K562 (cell line): ENCODE measurements around the gene BCL3. TPM values are rescaled to one million over a fixed set of nuclear protein-coding genes. Genes with fewer than 3 reads are reported as not detected.

Experiments used
- ASH1L ChIP-seq: fragments of 450-650 bp; IDR thresholded peaks from 2 replicates; pipeline ENCODE4 v1.6.1; 2018; ENCODE audit warnings: borderline replicate concordance, mild to moderate bottlenecking, low read depth; ENCODE audit not compliant: partially characterized antibody
- BRD4 ChIP-seq: fragments of 200-600 bp; sonication (generic); IDR thresholded peaks from 2 replicates; pipeline ENCODE4 v1.6.1; 2017; ENCODE audit warnings: inconsistent platforms
- ETV1 ChIP-seq: fragments of 450-650 bp; conservative IDR thresholded peaks from 2 replicates; pipeline ENCODE4 v1.6.1; 2016; ENCODE audit warnings: missing genetic modification characterization, control low read depth, low read depth, missing compliant biosample characterization
- HDAC3 ChIP-seq: fragments of 450-650 bp; IDR thresholded peaks from 2 replicates; pipeline ENCODE4 v1.6.1; 2018; ENCODE audit warnings: borderline replicate concordance, mild to moderate bottlenecking, moderate library complexity; ENCODE audit not compliant: partially characterized antibody
- NFIC ChIP-seq: fragments of 450-650 bp; IDR thresholded peaks from 2 replicates; pipeline ENCODE4 v1.6.1; 2017; ENCODE audit warnings: mild to moderate bottlenecking, inconsistent platforms
- RAD51 ChIP-seq: fragments of 450-650 bp; IDR thresholded peaks from 2 replicates; pipeline ENCODE4 v1.7.1; 2016; ENCODE audit warnings: low read depth, mild to moderate bottlenecking, borderline replicate concordance
- RB1 ChIP-seq: fragments of 450-650 bp; IDR thresholded peaks from 2 replicates; pipeline ENCODE4 v1.6.1; 2017; ENCODE audit warnings: low read depth, mild to moderate bottlenecking
- TOE1 ChIP-seq, 2 experiments: fragments of 450-650 bp in 1 of 2; sonication (generic) in 1 of 2; formaldehyde crosslinking in 1 of 2; IDR thresholded peaks; 2 replicates each; pipeline versions ENCODE4 v1.7.1 to v1.8.0; 2016 to 2022; ENCODE audit warnings: borderline replicate concordance in 2 of 2, mild to moderate bottlenecking in 2 of 2, antibody characterized with exemption in 1 of 2, inconsistent platforms in 1 of 2, low read depth in 1 of 2, missing genetic modification reagents in 1 of 2, moderate library complexity in 1 of 2
- XRCC3 ChIP-seq: fragments of 450-650 bp; IDR thresholded peaks from 2 replicates; pipeline ENCODE4 v1.6.1; 2017; ENCODE audit warnings: mild to moderate bottlenecking, moderate library complexity
- ZNF12 ChIP-seq: sonication (generic); formaldehyde crosslinking; IDR thresholded peaks from 2 replicates; pipeline ENCODE4 v1.4.0; 2020; ENCODE audit warnings: mild to moderate bottlenecking, missing genetic modification reagents
- polyA plus RNA-seq, 8 experiments: library from polyadenylated mRNA; depleted of rRNA in 4 of 8; stranded (reverse) in 5 of 8; unstranded in 3 of 8; fragments of >200 nt; fragmentation: Nextera tagmentation in 2 of 8; fragmentation: Illumina TruSeq in 1 of 8; extraction: Ambion mirVana in 2 of 8; extraction: Trizol in 1 of 8; gene quantifications; 2 replicates each; pipeline versions ENCODE4 v1.2.1 to v1.2.3, GENCODE V29; 2011 to 2014; ENCODE audit warnings: inconsistent platforms in 1 of 8, missing spikeins in 1 of 8
- total RNA-seq, 7 experiments: library from RNA; depleted of rRNA in 6 of 7; stranded (reverse); fragments of >200 nt in 6 of 7; fragmentation: Illumina TruSeq in 2 of 7; extraction: Trizol in 2 of 7; gene quantifications; 2 replicates each; pipeline versions ENCODE4 v1.2.1 to v1.2.3, GENCODE V29; 2011 to 2021; ENCODE audit warnings: low replicate concordance in 1 of 7
- TF ChIP-seq, protein P1 (sequence below): IDR thresholded peaks from 2 replicates; pipeline ENCODE4 v1.6.1; 2012; ENCODE audit warnings: low read depth, low read length, improper control_type of control experiment, borderline replicate concordance
- TF ChIP-seq, protein P2 (sequence below), 3 experiments: fragments of 200-800 bp in 1 of 3; sonication (Bioruptor generic) in 1 of 3; sonication (generic) in 1 of 3; formaldehyde crosslinking in 1 of 3; IDR thresholded peaks; 2 replicates each; pipeline versions ENCODE4 v1.6.1 to v1.8.0; 2016 to 2022; ENCODE audit warnings: mild to moderate bottlenecking in 2 of 3, missing compliant biosample characterization in 2 of 3, missing genetic modification characterization in 2 of 3, missing genetic modification reagents in 1 of 3
- TF ChIP-seq, protein P3 (sequence below): fragments of 450-650 bp; IDR thresholded peaks from 2 replicates; pipeline ENCODE4 v1.6.1; 2016; ENCODE audit warnings: low read depth, mild to moderate bottlenecking, moderate library complexity
- TF ChIP-seq, protein P4 (sequence below), 2 experiments: fragments of 450-650 bp in 1 of 2; sonication (generic) in 1 of 2; formaldehyde crosslinking in 1 of 2; IDR thresholded peaks in 1 of 2; conservative IDR thresholded peaks in 1 of 2; 2 replicates each; pipeline versions ENCODE4 v1.6.1 to v1.8.1; 2016 to 2023; ENCODE audit warnings: mild to moderate bottlenecking in 2 of 2, moderate library complexity in 2 of 2, inconsistent platforms in 1 of 2, missing genetic modification reagents in 1 of 2
- TF ChIP-seq, protein P5 (sequence below): sonication (generic); formaldehyde crosslinking; IDR thresholded peaks from 2 replicates; pipeline ENCODE4 v1.8.0; 2022; ENCODE audit warnings: mild to moderate bottlenecking, missing genetic modification reagents

BCL3 gene
- total and polyA plus RNA-seq, 9 of the 15 experiments (the other 6 are each of a cell fraction or from before 2014, with no cell fraction given), result 0.03 to 2.4 (median 0.50) TPM; not detected in 1

DNA sequence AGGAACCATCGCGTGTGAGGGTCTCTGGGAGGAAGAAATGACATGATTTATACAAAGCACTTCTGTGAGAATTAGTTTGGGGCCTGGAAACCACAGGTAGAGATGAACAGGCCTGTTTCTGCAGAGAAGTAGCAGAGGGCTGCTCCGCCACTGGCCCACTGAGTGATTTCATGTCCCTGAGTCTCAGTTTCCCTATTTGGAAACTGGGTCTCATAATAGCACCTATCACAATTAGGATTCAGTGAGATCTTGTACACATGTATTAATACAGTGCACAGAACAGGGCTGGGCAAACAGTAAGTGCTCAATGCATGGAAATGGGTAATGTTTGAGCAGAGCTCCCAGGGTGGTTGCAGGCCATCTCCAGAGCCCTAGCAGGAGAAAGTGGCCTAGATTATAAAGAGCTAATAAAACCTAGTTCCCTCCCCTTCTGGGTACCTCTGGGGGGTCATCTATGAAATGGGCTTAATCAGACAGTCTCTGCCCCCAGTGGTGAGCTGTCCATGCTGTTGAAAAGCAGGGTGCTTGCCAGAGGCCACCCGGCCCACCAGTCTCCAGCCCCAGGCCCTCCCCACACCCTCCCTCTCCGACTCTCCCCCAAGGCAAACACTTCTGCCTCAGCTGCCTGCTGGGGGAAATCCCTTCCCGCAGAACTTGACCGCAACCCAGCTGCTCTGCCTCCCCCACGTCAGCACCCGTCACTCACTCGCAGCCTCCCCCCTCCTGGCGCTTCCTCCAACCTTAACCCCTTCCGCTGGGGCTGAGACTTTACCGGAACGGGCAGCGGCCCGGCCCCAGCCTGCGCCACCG is 4.5 kb downstream of the BCL3 start (continued):
- TF ChIP-seq, protein P1, sequence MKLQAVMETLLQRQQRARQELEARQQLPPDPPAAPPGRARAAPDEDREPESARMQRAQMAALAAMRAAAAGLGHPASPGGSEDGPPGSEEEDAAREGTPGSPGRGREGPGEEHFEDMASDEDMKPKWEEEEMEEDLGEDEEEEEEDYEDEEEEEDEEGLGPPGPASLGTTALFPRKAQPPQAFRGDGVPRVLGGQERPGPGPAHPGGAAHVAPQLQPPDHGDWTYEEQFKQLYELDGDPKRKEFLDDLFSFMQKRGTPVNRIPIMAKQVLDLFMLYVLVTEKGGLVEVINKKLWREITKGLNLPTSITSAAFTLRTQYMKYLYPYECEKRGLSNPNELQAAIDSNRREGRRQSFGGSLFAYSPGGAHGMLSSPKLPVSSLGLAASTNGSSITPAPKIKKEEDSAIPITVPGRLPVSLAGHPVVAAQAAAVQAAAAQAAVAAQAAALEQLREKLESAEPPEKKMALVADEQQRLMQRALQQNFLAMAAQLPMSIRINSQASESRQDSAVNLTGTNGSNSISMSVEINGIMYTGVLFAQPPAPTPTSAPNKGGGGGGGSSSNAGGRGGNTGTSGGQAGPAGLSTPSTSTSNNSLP, result no peak
- TF ChIP-seq RAD51 (no peak), BRD4 (no peak), RB1 (peak; percentile 74; the same call in 1 of the 2 replicates), TOE1 (IDR thresholded peaks at IDR 0.05; ENCODE audit: borderline replicate concordance) (peak; percentile 91), TOE1 (CRISPR knock-in tag; IDR thresholded peaks at IDR 0.05; ENCODE audit: borderline replicate concordance, low read depth) (no peak), ASH1L (no peak), XRCC3 (no peak), NFIC (peak; percentile 87), ETV1 (tag) (peak; percentile 97), HDAC3 (peak; percentile 96), ZNF12 (CRISPR knock-in tag) (0 out of 2 replicates have a peak, but pooled peaks have one; percentile 35)
- TF ChIP-seq, protein P2, sequence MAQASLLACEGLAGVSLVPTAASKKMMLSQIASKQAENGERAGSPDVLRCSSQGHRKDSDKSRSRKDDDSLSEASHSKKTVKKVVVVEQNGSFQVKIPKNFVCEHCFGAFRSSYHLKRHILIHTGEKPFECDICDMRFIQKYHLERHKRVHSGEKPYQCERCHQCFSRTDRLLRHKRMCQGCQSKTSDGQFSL (CRISPR knock-in tag; IDR thresholded peaks at IDR 0.05), result peak; percentile 84
- TF ChIP-seq, protein P2 (tag; IDR thresholded peaks at IDR 0.05), result peak in 1 of 2 experiments; percentile 75; a peak in 1 of 4 replicates
- TF ChIP-seq, protein P3, sequence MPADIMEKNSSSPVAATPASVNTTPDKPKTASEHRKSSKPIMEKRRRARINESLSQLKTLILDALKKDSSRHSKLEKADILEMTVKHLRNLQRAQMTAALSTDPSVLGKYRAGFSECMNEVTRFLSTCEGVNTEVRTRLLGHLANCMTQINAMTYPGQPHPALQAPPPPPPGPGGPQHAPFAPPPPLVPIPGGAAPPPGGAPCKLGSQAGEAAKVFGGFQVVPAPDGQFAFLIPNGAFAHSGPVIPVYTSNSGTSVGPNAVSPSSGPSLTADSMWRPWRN, result peak; percentile 89
- TF ChIP-seq, protein P4, sequence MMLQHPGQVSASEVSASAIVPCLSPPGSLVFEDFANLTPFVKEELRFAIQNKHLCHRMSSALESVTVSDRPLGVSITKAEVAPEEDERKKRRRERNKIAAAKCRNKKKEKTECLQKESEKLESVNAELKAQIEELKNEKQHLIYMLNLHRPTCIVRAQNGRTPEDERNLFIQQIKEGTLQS (IDR thresholded peaks at IDR 0.05), result peak; percentile 73
- TF ChIP-seq, protein P4 (CRISPR knock-in tag; conservative IDR thresholded peaks at IDR 0.05), result no peak
- TF ChIP-seq, protein P5, sequence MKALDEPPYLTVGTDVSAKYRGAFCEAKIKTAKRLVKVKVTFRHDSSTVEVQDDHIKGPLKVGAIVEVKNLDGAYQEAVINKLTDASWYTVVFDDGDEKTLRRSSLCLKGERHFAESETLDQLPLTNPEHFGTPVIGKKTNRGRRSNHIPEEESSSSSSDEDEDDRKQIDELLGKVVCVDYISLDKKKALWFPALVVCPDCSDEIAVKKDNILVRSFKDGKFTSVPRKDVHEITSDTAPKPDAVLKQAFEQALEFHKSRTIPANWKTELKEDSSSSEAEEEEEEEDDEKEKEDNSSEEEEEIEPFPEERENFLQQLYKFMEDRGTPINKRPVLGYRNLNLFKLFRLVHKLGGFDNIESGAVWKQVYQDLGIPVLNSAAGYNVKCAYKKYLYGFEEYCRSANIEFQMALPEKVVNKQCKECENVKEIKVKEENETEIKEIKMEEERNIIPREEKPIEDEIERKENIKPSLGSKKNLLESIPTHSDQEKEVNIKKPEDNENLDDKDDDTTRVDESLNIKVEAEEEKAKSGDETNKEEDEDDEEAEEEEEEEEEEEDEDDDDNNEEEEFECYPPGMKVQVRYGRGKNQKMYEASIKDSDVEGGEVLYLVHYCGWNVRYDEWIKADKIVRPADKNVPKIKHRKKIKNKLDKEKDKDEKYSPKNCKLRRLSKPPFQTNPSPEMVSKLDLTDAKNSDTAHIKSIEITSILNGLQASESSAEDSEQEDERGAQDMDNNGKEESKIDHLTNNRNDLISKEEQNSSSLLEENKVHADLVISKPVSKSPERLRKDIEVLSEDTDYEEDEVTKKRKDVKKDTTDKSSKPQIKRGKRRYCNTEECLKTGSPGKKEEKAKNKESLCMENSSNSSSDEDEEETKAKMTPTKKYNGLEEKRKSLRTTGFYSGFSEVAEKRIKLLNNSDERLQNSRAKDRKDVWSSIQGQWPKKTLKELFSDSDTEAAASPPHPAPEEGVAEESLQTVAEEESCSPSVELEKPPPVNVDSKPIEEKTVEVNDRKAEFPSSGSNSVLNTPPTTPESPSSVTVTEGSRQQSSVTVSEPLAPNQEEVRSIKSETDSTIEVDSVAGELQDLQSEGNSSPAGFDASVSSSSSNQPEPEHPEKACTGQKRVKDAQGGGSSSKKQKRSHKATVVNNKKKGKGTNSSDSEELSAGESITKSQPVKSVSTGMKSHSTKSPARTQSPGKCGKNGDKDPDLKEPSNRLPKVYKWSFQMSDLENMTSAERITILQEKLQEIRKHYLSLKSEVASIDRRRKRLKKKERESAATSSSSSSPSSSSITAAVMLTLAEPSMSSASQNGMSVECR (CRISPR knock-in tag), result peak; percentile 97
